Measurements from ENCODE around the gene FHL2. TPM values are rescaled to one million over a fixed set of nuclear protein-coding genes. Genes with fewer than 3 reads are reported as not detected.
"Not testable (repeated sequence)": the region's sequence is repeated elsewhere in the genome, so short reads cannot be mapped to it uniquely, and the experiment has no call there.

FHL2 gene
- total RNA-seq, 1 donor from 2014 or later, result 467 TPM

- no peak for DNase-seq (ENCODE audit: low spot score)
- intact Hi-C loops (cut with DNase I), result no loop called here
Observed at GRCh38 chr2:105426626-105427292, 27.9 kb upstream of the FHL2 start.

DNA sequence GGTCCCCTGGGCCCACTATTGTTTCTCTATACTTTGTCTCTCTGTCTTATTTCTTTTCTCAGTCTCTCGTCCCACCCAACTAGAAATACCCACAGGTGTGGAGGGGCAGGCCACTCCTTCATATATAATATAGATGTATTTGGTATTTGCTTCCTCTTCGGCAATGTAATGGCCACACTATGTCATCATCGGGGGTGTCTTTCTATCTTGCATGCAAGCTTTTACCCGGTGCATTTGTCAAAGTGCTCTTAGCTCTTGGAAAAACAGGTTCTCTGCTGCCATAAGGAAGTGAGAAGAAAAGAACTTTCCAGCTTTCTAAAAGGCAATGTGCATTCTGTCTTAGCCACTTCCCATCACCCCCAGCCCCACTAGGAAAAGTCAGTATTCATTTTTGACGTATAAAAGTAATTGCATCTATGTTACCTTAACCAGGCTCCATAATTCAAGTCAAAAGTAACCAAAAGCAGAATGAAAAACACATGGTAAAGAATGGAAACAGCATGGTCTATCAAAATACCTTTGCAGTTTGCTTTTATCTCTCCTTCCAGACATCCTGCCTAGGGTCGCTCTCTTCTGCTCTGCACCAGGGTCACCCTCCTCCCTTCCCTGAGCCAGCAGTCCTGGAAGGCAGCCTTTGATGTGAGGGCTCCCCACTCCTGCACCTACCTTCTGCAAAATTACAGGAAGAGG is 27.2 kb upstream of the FHL2 start:
- DNase-seq (ENCODE audit: low spot score), result no peak
- intact Hi-C loops (cut with DNase I), result no loop called here

GRCh38 chr2:105424836-105425235 is 26.0 kb upstream of the FHL2 start:
- intact Hi-C loops (cut with DNase I); DNase-seq (ENCODE audit: low spot score): not testable (repeated sequence)

- no peak for DNase-seq (ENCODE audit: low spot score)
- intact Hi-C loops (cut with DNase I), result no loop called here
Observed at GRCh38 chr2:105422801-105423200, 23.9 kb upstream of the FHL2 start.

DNA sequence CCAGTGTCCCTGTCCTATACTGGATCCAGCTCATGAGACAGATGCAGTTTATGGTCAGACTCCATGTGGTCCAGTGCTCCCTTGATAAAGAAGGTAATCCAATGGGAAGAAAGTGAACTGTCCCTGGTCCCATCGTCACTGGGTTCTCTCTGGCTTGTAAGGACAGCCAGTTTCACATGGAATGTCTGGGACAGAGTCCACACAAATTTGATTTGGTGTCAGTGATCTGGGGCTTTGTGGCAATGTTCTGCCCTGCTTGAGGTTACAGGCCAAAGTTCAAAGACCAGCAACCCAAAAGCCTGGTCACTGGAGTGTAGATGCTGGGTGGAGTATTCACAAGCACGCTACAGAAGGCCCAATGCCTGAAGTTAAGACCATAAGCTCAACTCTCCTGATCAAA is 22.2 kb upstream of the FHL2 start:
- no peak for DNase-seq (ENCODE audit: low spot score)
- intact Hi-C loops (cut with DNase I), result no loop called here

DNA sequence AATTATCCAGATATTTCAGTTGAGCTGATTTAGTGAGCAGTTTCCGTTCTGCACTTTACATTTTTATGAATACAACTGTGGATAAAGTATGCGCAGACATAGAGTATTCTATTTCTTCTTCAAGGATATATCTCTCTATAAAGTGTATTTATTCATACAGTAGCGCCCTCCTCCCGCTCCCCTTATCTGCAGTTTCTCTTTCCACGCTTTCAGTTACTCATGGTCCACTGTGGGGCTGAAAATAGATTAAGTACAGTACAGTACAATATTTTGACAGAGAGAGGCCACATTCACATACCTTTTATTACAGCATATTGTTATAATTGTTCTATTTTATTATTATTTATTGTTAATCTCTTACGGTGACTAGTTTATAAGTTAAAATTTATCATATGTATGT is 19.7 kb upstream of the FHL2 start:
- intact Hi-C loops (cut with DNase I), result no loop called here
- no peak for DNase-seq (ENCODE audit: low spot score)

GRCh38 chr2:105417857-105418436 is 19.1 kb upstream of the FHL2 start:
- no peak for DNase-seq (ENCODE audit: low spot score)
- intact Hi-C loops (cut with DNase I), result no loop called here

DNA sequence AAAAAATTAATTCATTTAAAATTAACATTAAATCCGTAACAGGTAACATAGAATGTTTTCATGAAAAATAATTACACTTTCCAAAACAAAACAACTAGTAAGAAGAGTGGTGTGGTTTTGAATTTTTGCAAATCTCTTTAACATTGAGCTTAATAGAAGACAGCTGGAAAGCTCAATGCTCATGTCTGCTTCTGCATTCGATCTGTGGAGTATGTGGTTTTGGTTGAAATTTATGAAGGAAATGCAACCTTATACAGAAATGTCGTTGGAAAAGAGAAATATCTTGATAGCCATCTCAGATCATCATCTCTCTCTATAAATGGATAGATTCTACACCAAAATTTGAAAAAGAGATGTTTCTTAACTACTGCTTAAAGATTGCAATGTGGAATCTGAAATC is 17.3 kb upstream of the FHL2 start:
- intact Hi-C loops (cut with DNase I), result no loop called here
- no peak for DNase-seq (ENCODE audit: low spot score)

GRCh38 chr2:105415007-105415406 is 16.2 kb upstream of the FHL2 start:
- intact Hi-C loops (cut with DNase I), result no loop called here
- DNase-seq (ENCODE audit: low spot score), result no peak

DNA sequence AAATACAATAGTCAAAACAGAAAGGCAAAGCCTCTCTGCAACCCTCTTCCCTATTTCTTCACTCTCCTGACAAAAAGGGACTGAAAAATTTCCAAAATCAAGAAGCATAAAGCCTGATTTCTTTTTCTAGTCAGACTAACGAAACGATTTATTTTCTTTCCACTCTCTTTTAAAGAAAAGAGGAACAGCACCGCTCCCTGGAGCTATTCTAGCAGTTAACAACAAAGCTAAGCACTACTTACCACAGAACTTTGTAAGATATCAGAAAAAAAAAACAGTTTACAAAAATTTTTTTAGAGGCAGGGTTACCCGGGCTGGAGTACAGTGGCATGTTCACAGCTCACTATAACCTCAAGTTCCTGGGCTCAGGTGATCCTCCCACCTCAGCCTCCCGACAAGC is 14.4 kb upstream of the FHL2 start:
- DNase-seq (ENCODE audit: low spot score), result no peak
- intact Hi-C loops (cut with DNase I), result no loop called here

- no peak for DNase-seq (ENCODE audit: low spot score)
- intact Hi-C loops (cut with DNase I), result no loop called here
Observed at GRCh38 chr2:105412584-105412983, 13.7 kb upstream of the FHL2 start.

DNA sequence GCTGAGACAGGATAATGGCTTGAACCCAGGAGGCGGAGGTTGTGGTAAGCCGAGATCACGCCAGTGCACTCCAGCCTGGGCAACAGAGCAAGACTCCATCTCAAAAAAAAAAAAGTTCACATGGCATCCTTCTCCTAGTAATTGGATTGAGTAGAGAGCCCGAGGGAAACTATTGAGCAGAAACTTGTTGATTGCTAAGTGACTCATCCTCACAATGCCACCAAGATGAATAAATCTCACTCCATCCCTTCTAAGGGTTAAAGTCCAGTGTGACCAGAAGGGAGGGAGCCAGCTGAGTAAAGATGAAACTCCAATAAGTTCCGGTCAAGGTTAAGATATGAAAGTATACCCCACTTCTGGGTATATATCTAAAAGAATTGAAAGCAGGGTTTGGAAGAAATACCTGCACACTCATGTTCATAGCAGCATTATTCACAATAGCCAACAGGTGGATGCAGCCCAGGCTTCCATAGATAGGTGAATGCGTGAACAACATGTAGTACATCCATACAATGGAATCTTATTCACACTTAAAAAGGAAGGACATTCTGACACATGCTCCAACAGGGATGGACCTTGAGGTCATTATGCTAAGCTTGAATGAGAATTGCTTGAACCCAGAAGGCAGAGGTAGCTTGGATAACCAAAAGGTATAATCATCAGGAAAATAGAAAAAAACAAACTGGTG is 13.0 kb upstream of the FHL2 start:
- intact Hi-C loops (cut with DNase I), result loop anchor here (2.0 kb wide), 1 partner anchor 85 kb away; no protein-coding TSS in a partner anchor
- no peak for DNase-seq (ENCODE audit: low spot score)

DNA sequence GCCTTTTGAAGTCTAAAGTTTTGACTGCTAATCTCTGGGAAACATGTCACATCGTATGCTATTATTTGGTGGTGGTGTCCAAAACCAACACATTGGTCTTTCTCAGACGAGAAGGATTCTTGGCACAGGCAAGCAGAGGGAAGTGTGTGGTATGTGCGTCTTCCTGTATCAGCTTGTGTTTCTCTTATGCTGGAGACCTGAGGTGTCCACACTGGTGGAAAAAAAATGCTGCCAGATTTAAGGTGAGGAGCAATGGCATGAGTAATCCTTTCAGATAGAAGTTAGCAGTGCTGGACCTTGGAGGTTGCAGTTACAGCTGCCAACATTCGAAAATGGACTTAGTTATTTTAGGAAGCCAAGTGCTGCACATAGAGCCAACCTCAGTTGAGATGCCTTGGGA is 11.7 kb upstream of the FHL2 start:
- no peak for DNase-seq (ENCODE audit: low spot score)
- intact Hi-C loops (cut with DNase I), result loop anchor here (1.0 to 2.0 kb wide), 2 partner anchors 86 to 107 kb away; no protein-coding TSS in a partner anchor

DNA sequence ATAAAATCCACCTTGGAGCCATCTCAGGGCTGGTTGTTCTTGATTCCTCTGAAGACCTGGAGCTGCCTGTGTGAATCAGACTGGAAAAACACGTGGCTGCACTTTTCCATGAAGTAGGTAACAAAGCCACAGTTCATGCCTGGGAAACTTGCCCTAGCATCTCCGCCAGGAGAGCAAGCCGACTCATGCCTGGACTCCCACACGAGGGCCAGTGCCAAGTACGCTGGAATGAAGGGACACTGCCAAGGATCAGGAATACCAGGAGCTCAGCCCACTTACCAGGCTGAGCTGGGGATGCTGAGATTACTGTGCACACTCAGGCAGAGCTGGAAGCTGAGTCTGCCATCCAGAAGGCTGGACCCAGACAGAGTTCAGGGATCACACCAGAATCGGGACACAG is 10.9 kb upstream of the FHL2 start:
- intact Hi-C loops (cut with DNase I), result loop anchor here (1.0 to 2.0 kb wide), 4 partner anchors 23 to 108 kb away; no protein-coding TSS in a partner anchor
- peak; percentile 92 for DNase-seq (ENCODE audit: low spot score)

DNA sequence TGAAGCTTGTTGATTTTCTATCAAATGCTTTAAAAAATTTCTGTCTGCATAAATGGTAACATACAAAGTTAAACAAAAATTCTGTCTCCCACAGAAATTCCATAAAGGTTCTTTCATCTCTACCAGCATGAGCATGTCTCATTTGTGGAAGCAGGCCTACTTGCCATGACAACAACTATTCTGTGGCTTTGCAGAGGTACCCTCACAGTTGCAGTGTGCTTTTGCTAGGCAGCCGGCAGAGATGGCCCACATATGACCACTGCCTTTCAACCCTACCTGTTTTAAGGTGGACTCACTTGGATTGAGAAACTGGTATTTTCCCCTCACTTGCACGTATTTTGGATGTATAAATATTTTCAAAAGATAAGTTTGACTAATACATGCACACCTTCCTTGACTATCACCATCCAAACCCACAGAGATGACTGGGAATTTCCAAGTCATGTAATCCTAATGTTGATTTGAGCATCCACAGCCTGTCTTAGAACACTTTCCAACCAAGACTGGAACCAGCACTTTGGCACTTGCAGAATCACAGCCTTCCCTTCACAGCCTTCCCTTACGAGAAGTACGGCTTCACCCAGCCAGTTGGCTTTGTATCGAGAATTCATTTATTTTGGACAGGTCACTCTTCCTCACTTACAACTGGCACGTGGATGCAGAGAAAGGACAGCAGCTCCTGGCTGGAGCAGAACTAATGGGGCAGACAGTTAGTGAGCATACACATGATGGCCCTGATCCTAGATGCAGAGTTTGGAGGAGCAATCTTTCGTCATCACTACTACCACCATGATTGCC is 9.3 kb upstream of the FHL2 start:
- DNase-seq (ENCODE audit: low spot score), result no peak
- intact Hi-C loops (cut with DNase I), result loop anchor here (2.0 kb wide), 2 partner anchors 25 to 33 kb away; no protein-coding TSS in a partner anchor

- intact Hi-C loops (cut with DNase I), result no loop called here
- no peak for DNase-seq (ENCODE audit: low spot score)
Observed at GRCh38 chr2:105406221-105406620, 7.4 kb upstream of the FHL2 start.

- intact Hi-C loops (cut with DNase I), result no loop called here
- DNase-seq (ENCODE audit: low spot score), result no peak
Observed at GRCh38 chr2:105405291-105405690, 6.4 kb upstream of the FHL2 start.

- intact Hi-C loops (cut with DNase I), result no loop called here
- no peak for DNase-seq (ENCODE audit: low spot score)
Observed at GRCh38 chr2:105404736-105405135, 5.9 kb upstream of the FHL2 start.
